GM21717 (cell line): ENCODE data around the gene IL1RAPL1.
A peak's percentile ranks its signal among the peaks of the same experiment; 100 is the strongest.

Experiments used
- ATAC-seq: cut with Tn5 transposase; IDR thresholded peaks from one replicate; pipeline ENCODE4 v1.9.1; 2021; ENCODE audit warnings: mild to moderate bottlenecking, moderate library complexity; ENCODE audit not compliant: unreplicated experiment

IL1RAPL1 gene

DNA sequence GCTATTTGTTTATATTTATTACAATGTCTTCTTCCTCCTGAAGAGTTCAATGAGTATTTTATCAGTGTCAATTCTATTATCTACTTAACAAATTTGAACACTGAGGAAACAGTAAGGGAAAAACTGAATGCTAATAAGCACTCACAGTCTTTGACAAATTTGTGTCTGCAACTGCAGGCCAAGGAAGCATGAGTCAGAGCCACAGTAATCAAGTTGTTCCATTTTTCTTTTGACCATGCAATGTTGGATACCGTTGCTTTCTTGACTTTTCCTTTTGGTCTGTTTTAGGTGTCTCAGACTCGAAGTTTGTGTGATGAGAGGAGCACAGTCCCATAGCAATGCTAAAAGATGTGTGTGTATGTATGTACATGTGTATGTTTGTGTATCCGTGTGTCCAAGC, 359.6 kb downstream of the IL1RAPL1 start:
- no peak for ATAC-seq

DNA sequence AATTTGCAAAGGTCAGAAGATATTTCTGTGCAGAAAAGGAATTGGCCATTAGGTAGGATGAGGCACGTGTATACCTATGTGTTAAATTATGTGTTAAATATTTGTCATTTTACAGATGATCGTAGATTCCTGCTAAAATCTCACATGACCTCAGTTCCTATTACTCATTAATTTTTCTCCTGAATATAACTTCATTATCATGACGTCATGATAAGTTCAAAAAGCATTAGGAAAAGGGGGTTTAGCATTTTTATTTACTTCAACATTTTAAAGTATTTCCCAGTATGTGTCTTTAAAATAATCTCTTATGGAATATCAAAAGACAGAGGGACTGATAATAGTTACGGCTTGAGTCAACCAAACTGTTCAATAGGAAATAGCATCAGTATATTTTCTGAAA, 372.8 kb downstream of the IL1RAPL1 start:
- ATAC-seq = no peak

DNA sequence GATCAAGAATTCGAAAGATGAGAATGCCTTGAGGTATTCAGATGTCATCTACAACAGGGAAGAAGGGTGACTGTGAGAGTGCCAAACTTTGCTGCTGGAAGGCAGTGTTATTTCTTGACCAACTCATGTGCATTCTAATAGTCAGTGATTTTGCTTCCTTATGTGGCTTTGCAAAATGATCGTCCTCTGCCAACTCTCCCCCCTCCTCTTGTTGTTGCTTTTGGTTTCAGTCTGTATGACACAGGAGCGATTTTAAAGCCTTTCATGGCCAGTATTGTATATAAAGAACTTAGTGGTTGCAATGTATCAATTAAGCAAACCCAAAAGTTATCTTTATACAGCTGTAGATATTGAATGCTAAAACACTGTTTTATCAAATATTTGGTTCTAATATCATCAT, 379.1 kb downstream of the IL1RAPL1 start:
- ATAC-seq = peak; percentile 79

DNA sequence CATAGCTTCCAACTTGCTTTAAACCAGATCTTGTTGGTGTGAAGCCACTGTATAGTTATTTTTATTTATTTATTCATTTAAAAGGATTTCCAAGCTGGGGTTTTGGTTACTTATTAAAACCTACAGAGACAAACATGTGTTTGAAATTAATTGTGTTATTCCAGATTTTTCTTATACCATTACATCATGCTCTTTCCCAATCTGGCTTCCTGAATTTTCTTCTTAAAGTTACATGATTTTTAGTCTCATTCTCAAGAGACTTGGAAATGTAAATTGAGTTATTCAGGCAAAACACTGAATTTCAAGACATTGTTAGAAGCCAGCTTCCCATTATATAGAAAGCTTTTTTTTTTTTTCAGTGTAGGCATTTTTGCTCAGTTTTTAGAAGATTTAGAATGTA, 381.9 kb downstream of the IL1RAPL1 start:
- no peak for ATAC-seq

DNA sequence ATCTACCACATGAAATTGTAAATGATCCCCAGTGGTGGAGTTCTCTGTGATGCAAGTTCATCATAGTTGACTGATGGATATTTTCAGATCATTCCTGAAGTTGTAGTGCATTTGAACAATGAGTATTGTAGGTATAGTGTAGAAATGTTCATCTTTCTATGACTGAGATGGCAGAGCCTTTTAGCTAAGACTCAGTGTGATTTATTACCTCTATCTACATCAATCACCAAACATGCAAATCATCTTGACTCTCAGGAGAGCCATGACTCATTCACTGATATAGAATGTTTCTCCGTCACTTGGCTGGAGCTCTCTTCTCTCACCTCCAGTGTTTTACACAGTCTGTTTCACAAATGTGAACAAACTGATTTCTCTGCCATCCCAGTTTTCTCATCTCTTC, 392.6 kb downstream of the IL1RAPL1 start:
- peak; percentile 45 for ATAC-seq

DNA sequence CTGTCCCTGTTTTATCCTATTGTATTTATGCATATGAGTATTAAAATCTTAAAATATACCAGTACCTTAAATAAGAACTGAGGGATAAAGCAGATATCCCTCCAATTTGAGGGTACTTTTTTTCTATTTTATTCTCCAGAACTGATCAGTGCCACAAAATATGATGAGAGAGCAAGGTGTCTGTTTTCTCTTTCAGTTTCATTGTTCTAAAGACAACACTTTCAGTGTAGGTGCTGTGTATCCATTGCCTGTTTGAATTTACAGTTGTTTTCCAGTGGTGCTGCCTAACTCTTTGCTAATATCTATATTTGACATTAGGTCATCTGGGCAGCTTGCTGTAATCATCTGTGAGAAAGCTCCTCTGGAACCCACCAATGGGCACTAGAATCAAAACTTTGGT, 394.7 kb downstream of the IL1RAPL1 start:
- peak; percentile 90 for ATAC-seq

DNA sequence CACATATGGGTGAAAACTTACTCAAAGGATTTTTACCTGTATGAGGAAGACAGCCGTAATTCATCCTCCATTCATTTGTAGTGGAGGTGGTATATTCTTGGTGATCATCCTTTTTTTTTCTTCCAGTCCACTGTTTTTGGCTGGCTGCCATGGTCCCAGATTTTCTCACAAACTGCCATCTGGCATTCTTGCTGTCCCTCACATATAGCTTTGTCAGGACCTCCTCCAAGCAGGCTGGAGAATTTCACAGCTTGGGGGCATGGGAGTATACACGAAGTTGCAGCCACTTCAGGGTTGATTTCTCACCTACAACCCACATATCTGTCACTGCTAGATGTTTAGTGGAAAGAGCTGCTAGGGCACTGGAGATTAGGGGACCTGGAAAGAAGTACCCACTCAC, 401.0 kb downstream of the IL1RAPL1 start:
- ATAC-seq = no peak

DNA sequence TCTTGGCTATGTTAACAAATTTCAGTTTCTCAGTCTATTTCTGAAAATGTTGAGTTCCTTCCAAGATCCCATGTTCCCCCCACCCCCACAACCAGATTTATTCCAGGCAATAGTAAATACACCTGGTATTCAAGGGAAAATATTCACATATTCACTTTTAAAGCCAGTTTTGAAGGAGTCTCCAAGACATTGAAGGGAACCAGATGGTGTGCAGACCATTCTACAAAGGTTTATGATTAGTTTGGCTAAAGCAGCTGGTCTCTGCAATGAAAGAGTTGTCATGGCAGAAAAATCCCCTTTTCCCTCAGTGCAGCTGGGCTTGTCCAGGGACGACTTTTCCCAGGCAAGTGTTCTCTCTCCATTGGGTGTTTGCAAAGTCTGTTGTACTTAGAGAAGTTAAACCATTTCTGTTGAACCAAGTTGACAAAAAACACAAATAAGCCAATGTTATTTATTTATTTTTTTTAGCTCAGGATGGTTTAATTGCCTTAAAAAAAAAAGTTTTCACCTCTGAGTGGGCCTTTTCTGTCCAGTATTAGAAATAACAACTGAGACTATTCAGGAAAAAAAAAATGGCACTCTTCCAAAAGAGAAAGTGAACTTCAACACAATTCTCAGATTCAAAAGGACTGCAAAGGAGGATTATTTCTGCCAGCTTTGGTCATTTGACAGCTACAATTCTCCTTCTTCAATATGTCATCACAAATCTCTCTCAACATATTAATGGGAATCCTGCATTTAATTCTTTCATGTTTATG, 410.6 kb downstream of the IL1RAPL1 start:
- ATAC-seq = no peak

DNA sequence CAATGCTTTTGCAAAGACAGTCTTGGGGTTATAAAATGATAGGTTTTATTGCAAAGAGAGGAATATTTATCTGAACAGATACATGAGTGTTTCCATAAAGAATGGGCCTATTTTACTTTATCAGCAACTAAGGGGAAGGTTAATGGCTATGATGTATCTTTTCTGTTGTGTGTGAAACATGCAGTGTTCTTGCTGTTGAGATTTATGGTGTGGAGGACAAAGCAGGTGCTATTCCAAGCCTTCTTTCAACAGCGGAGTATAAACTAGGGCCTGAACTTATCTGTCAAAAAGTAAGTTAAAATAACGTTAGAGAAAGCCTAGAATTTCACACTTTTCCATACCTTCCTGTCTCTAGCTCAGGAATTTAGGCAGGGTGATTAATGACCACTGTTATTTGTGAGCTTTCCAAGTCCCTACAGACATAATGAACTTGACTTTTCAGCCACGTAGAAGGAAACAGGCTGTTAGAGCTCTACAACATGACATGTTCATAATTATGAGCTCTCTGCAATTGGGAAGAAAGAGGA, 411.4 kb downstream of the IL1RAPL1 start:
- ATAC-seq = no peak

DNA sequence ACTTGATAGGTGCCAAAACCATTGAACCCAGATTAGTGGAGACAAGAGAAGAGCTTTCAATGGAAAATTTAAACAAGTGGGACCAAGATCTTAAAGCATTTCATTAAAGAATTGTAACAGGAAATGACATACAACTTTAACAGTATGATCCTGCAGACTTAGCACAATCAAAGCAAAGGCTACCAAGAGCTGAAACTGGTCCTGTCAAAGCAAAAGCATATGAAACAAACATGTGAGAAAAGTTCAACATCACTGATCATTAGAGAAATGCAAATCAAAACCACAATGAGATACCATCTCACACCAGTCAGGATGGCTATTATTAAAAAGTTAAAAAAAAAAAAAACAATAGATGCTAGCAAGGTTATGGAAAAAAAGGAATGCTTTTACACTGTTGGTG, 425.6 kb downstream of the IL1RAPL1 start:
- ATAC-seq = peak; percentile 61

DNA sequence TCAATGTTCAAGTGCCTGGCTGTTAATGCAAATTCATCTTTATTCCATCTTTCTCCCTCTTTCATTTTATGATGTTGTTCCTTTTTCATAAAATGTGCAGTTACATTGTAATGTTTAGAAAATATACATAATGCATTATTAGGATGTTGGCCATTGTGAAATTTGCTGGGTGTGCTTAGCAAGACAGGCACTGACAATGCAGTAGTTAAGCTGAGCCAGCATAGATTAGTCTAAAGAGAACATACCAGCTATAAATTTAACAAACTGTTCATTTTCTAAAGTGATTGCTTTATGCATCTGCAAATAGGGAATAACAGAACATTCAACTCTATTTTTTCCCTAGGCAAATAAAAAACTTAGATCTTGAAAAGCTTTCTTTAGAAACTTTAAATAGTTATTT, 436.0 kb downstream of the IL1RAPL1 start:
- no peak for ATAC-seq

DNA sequence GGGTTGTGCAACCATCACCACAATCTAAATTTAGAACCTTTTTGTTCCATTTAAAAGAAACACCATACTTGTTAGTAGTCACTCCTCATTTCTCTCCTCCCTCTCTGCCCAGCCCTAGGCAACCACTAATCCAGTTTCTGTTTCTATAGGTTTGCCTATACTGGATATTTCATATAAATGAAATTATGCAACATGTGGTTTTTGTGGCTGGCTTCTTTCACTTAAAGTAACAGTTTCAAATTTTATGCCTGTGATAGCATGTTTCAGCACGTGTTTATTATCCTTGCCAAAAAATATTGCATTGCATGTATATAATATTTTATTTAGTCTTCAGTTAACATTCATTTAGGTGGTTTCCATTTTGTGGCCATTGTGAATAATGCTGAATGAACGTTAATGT, 437.6 kb downstream of the IL1RAPL1 start:
- peak; percentile 50 for ATAC-seq

DNA sequence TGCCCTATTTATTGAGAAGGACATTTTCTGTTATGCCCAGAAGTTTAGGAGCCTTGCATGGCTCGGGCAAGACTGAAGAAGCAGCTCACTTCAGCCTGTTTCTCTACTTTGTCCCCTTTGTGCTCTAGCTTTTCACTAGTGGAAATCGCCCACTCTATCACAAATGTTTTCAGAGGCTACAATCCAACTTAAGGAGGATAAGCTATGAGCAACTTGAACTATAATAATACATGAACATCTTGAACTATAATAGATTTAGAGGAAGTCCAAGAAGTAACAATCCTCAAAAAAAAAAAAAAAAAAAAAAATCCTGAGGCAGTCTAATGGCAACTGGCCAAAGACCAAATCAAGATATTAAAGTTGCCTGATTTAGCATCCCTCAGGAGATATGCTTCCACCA, 452.3 kb downstream of the IL1RAPL1 start:
- ATAC-seq = no peak

DNA sequence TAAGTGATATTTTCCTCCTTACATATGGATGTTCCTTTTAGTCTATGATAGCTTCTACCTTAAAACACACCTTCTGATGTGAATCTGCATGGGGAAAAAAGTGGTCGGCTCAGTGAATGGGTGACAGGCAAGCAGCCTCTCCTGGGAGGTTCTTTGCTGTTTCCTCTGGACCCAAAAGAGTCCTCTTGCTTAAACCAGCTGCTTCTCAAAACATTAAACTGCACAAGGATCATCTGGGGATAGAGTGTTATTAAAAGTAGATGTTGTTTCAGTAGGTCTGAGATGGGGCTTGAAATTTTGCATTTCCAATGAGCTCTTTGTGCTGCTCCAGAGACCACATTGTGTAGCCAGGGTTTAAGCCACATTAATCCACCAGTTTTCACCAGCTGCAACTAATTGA, 452.9 kb downstream of the IL1RAPL1 start:
- no peak for ATAC-seq

DNA sequence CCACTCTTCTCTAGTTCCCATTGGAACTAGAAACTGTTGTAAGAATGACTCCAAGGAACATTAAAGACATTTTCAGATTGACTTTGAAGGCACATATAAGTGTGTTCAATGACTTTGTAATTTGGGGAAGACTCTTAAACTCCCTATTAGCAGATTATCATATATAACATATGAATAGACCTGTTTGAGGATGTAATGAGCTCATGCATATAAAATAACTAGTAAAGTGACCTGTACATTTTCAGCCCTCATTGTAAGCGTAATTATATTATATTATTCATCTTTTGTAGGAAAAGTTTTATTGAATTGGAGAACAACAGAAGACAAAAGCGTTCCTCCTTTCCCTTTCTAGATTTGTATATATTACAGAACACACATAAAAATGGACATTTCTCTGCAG, 455.1 kb downstream of the IL1RAPL1 start:
- ATAC-seq = no peak

DNA sequence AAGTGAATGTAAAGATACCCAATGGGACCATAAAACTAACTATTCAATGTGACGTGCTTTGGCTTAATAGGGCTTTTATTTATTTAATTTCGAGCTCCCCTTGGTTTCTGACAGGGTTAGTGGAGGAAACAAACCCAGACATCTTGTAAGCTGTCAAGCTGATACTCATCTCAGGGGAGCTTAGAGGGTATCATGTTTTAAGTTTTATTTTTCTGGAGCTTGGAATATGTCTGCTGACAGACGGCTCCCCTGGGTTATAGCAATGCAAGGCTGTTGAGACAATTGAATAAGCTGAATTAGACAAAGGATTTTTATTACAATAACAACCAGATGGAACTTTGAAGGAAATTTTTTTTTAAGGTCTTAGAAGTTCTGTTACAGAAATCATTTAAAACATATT, 456.5 kb downstream of the IL1RAPL1 start:
- no peak for ATAC-seq

DNA sequence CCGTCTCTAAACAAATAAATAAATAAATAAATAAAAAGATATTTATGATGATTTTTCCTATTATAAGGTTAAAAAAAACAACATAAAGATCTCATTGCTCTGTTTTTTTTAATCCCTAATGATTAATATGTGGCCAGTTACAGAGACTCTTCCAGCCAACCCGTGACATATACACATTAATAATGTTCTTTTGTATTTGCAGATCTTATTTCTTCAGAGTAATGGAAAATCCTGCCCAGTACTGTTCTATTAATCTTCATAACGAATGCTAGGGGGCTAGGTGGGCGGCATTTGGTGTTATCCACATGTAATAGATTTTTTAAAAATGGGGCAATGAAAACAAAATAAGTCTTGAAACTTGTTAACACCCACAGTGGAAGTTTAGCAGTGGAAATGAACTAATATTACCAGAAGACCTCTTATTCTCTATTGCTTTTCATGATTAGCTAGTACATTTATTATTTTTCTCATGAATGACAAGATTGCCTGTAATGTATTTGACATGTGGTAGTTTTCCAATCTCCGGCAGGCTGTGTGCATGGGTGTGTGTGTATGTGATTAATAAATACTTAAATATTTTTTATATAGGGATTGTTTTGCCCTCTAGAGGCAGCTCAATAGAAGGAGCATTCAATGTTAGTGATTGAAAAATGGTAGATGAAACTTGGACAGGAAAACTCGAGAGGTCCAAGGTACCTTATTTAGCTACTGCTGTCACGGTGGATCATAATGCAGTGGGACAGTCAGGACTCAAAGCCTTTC, 457.4 kb downstream of the IL1RAPL1 start:
- no peak for ATAC-seq

DNA sequence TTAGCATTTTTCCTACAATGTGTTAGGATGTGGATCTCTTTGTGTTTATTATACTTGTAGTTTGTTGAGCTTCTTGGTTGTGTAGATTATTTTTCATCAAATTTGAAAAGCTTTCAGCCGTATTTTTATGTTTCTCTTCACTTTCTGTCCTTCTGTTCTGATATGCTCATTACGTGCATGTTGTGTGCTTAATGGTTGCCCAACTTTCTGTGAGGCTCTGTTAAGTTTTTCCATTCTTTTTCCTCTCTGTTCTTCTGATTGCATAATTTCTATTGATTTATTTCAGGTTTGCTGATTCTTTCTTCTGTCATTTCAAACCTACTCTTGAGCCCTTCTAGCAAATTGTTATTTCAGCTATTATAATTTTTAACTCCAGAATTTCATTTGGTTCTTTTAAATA, 478.2 kb downstream of the IL1RAPL1 start:
- no peak for ATAC-seq

DNA sequence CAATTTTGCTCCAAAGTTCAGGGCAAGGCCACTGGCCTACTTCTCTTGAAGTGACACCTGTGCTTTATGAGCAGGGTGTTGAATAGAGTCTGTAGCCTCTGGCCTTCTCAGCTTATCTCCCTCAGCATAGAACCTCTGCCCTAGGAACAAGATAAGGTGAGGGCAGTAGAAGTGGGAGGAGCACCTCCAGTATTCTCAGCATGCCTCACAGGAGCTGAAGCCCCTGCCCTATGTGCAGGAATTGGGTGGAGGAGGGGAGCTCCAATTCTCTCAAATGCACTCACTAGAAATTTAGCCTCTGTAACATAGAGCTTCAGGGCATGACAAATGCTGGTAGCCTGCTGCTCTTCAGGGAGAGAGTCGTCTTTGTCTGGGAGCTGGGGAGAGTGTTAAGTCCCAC, 479.3 kb downstream of the IL1RAPL1 start:
- no peak for ATAC-seq

DNA sequence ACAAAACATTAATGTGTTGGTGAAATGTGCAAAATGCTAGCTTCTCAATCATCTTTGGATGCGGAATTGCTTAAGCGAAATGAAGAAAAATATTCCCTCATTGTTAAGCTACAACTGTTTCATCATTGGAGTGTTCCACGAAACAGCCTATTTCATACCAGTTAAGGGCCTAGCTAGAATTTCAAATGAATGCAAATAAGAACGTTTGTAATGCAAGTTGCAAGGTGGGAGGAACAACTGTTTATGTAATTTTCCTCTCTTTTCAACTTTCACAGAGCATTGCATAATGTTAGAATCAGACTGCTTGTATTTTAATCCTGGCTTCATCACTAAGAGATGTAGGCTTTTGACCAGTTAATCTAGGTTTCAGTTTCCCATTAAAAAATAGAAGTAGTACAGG, 480.1 kb downstream of the IL1RAPL1 start:
- no peak for ATAC-seq

DNA sequence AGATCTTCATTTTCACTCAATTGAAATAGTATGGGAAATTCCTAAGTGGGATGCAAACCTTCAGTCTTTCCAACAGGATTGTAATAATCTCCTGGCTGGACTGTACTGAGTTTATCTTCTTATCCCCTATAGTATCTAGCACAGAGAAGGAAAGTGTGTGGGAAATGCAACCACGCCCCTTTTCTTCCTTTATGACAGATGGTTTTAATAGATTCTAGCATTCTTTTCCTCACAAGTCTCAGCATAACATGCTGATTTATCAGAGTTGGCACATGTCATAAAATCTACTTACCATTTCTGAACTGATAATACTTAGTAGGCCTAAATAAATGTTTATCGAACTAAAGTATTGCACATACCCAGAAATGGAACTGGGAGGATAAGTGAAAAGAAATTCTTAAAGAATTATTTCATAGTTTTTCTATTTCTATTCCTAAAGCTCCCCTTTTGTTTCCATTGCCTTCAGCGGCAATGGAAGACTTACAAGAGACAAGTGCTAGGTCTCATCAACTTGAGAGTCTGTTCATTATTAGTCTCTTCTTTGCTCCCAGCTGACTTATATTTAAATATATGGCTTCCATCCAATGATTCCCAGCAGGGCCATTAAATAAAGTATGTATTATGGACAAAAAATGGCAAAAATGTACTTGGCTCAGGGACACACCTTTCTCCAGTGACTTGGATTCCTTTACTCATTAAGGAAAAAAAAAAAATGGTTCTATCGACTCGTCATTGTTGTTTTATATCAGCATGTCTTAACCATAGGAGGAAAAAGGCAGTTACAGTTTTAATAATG, 484.5 kb downstream of the IL1RAPL1 start:
- ATAC-seq = no peak
